Activated naive CD4-positive, alpha-beta T cell treated with anti-CD3 and anti-CD28 coated beads, Interleukin-2, amount 50 U/mL, for 72 hours (primary cell): ENCODE measurements around the gene SPTBN4. TPM values are rescaled to one million over a fixed set of nuclear protein-coding genes. Genes with fewer than 3 reads are reported as not detected.
A peak's percentile ranks its signal among the peaks of the same experiment; 100 is the strongest.

Source experiments
- ATAC-seq, 2 donors: fragments of 150-1000 bp; cut with Tn5 transposase; 2 replicates each; pipeline ENCODE4 v1.10.0; 2021; ENCODE audit warnings: mild to moderate bottlenecking in 2 of 2, moderate library complexity in 2 of 2
- DNase-seq, 2 donors: peaks; one replicate each; pipeline ENCODE4 v3.0.0; 2021 to 2022; ENCODE audit warnings: low spot score in 2 of 2
- H3K27ac Mint-ChIP-seq, 2 donors: one replicate each; pipeline ENCODE4 v1.8.0; 2022; ENCODE audit warnings: mild to moderate bottlenecking in 2 of 2, mixed read lengths in 2 of 2
- H3K36me3 Mint-ChIP-seq, 2 donors: one replicate each; pipeline ENCODE4 v1.8.0; 2022; ENCODE audit warnings: mixed read lengths in 2 of 2
- H3K9me3 Mint-ChIP-seq, 2 donors: one replicate each; pipeline ENCODE4 v1.8.0; 2022; ENCODE audit warnings: mixed read lengths in 2 of 2
- total RNA-seq, 2 donors: library from RNA; stranded (reverse); gene quantifications; one replicate each; pipeline ENCODE4 v1.2.3, GENCODE V29; 2022

SPTBN4 gene
- total RNA-seq, 2 donors from 2014 or later = 3.7 to 4.2 TPM

DNA sequence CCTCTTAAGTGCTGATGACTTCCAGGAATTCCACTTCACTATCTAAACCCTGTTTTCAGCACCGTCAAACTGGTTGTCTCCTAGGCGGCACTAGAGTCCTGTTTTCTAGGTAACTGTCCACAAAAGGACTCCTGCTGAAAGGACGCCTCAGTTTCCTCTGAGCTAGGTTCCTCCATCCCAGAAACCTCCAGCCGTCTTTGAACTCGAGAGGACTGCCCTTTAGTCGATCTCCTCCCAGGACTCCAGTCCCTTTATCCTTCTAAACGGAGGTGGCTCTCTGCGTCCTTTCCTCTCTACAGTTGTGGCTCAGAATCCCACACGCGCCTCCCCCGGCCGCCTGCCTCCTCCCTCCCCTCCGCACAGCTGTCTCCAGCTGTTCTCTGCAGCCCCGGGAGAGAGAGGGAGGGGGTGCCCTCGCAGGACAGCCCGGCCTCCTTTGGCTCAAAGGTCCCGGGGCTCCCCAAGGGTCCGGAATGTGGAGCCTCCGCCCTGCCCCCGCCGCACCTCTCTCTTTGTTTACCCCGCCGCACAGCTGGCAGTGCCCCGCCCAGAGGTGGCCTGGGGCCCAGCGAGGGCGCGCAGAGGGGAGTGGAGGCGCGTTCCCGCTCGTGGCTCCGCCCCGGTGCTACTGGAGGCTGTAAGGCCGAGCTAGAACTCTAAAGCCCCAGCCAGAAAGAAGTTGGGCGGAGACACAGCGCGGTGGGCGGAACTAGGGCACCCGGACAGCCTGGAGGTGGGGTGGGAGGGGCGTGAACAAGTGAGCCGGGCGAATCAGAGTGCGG lies 136.8 kb downstream of the SPTBN4 start:
- DNase-seq (peak; percentile 89 to 99), ATAC-seq (peak; percentile 62 to 78)
- no peaks in the 10 kb centered on the region for H3K9me3 Mint-ChIP-seq
- peak overlapping the region; percentile 55 to 94 for H3K27ac Mint-ChIP-seq
- H3K36me3 Mint-ChIP-seq = no peaks in the 10 kb centered on the region

DNA sequence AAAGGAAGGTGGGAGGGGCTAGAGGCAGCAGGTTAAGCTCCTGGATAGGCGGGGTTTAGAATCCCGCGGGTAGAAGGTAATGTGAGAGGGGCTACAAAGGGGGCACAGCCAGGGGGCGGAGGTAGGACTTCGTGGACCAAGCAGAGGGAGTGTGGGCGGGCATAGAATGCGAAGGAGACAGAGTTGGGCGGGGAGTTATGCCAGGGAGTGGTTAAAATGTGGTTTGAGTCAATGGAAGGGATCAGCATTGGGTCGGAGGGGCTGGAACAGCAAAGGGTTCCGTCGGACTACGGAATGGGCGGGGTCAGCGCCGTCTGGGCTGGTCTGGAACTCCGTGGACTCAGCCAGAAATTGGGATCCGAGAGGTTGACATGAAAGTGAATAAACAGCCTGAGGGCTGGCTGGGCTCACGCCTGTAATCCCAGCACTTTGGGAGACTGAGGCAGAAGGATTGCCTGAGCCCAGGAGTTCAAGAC lies 137.4 kb downstream of the SPTBN4 start:
- peak overlapping the region; percentile 55 to 94 for H3K27ac Mint-ChIP-seq
- no peaks in the 10 kb centered on the region for H3K36me3 Mint-ChIP-seq
- ATAC-seq (no peak), DNase-seq (no peak)
- H3K9me3 Mint-ChIP-seq = no peaks in the 10 kb centered on the region

GRCh38 chr19:40604647-40605215 lies 137.9 kb downstream of the SPTBN4 start:
- ATAC-seq (no peak), DNase-seq (no peak)
- no peaks in the 10 kb centered on the region for H3K9me3 Mint-ChIP-seq
- H3K36me3 Mint-ChIP-seq = no peaks in the 10 kb centered on the region
- H3K27ac Mint-ChIP-seq = peak overlapping the region; percentile 29 to 66

- ATAC-seq = peak; percentile 54 to 58
- Mint-ChIP-seq H3K9me3 (no peaks in the 10 kb centered on the region), H3K27ac (peak overlapping the region; percentile 40 to 66), H3K36me3 (no peaks in the 10 kb centered on the region)
- DNase-seq = peak; percentile 74 to 89
Measured at GRCh38 chr19:40605216-40605971, 138.6 kb downstream of the SPTBN4 start.

DNA sequence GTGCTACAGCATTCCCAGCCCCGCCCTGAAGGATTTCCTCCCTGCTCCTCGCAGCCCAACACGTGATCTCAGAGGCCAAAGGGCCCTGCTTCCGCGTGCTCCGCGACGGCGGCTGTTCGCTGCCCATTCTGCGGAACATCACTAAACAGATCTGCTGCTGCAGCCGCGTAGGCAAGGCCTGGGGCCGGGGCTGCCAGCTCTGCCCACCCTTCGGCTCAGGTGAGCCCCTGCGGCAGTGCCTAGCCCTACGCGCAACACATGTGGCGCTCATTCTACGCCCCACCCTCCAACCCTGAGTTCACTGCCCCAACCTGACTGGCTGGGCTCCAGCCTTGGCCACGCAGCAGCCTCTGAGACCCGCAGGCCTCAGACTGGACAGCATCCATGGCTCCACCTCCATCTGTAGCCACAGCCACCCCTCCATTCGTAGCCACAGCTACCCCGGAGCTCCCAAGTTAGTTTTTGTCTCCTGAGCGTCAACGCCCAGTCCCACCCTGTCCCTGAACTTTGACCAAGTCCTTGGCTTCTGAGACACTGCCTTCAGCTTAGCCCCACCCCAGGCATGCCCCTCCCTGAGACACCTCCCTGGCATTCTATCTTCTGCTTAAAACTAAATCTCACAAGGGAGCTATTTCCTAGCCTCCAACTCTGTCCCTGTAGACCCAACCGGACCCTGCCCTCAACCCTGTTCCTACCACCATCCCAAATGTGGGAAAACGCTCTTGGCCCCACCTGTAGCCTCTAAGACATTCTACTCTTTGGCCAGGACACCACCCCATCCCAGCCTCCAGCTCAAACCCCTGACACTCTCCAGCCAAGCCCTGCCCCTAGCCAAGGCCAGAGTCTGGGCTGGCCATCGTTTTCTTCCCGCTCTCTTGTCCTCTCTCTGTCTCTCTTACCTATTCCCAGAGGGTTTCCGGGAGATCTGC lies 140.8 kb downstream of the SPTBN4 start:
- ATAC-seq = no peak

GRCh38 chr19:40608240-40608621 lies 141.4 kb downstream of the SPTBN4 start:
- H3K9me3 Mint-ChIP-seq = no peaks in the 10 kb centered on the region
- no peak overlapping the region for H3K27ac Mint-ChIP-seq
- no peak for DNase-seq
- ATAC-seq = no peak
- H3K36me3 Mint-ChIP-seq = peaks cover 0 to 4% of the 10 kb centered on the region in 2 donors

More for the DNA sequence above, 140.8 kb downstream of the SPTBN4 start:
- Mint-ChIP-seq H3K9me3 (no peaks in the 10 kb centered on the region), H3K27ac (no peak overlapping the region), H3K36me3 (no peaks in the 10 kb centered on the region)
- no peak for DNase-seq

DNA sequence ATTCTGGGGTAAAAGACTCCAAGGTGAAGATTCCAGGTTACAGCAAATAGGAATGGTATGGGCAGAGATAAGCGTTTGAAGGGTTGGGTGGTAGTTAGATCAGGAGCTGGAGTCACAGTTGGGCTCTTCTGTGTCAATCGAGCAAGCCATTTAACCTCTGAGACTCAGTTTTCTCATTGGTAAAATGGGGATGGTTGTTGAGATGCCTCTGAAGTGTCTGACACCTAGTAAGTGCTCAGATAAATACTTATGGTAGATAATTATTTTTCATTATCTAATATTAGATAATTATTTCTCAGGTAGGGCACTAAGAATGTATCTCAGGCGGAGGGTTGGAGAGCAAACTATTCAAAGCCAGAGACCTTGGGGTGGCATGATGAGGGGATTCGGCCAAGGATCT lies 142.2 kb downstream of the SPTBN4 start:
- ATAC-seq (no peak), DNase-seq (no peak)
- Mint-ChIP-seq H3K9me3 (no peaks in the 10 kb centered on the region), H3K27ac (peak overlapping the region; percentile 89 to 94), H3K36me3 (peaks cover 0 to 6% of the 10 kb centered on the region in 2 donors)

- peak overlapping the region; percentile 89 to 94 for H3K27ac Mint-ChIP-seq
- peak; percentile 59 to 62 for ATAC-seq
- H3K9me3 Mint-ChIP-seq = no peaks in the 10 kb centered on the region
- peak; percentile 91 to 95 for DNase-seq
- peaks cover 6 to 12% of the 10 kb centered on the region in 2 donors for H3K36me3 Mint-ChIP-seq
Measured at GRCh38 chr19:40609561-40610395, 143.0 kb downstream of the SPTBN4 start.

DNA sequence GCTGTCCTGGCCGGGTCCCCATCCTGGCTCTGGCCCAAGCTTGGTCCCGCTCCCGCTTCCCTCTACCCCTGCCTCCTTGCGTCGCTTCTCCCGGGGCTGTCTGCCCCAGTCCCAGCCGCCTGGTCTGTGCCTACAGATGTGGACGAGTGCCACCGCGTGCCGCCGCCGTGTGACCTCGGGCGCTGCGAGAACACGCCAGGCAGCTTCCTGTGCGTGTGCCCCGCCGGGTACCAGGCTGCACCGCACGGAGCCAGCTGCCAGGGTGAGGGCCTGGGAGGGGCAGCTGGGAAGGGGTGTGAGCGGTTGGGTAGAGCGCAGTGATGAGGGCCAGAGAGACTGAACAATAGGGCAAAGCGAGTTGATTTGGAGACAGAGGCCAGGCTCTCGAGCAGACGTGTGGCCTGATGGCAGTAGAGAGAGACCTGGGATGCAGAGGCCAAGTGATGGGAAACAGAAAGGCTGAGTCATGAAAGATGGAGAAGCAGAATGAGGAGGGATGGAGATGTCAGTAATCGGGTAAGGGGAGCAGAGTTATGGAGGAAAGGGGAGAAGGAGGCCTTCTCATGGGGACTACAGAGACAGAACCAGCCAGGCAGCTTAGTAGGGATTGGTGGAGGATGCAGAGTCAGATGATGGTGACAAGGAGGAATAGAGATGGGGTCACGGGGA lies 143.7 kb downstream of the SPTBN4 start:
- Mint-ChIP-seq H3K27ac (peak overlapping the region; percentile 89 to 94), H3K36me3 (peaks cover 13 to 20% of the 10 kb centered on the region in 2 donors), H3K9me3 (no peaks in the 10 kb centered on the region)
- DNase-seq (no peak), ATAC-seq (peak; percentile 4 to 21)

DNA sequence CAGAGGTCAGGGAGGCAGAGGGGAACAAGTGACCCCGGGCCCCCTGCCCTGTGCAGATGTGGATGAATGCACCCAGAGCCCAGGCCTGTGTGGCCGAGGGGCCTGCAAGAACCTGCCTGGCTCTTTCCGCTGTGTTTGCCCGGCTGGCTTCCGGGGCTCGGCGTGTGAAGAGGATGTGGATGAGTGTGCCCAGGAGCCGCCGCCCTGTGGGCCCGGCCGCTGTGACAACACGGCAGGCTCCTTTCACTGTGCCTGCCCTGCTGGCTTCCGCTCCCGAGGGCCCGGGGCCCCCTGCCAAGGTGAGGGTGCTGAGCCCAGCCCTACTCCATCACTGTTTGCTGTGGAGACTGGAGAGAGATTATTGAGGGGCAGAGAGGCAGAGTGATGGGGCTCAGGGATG lies 144.3 kb downstream of the SPTBN4 start:
- Mint-ChIP-seq H3K36me3 (peaks cover 16 to 25% of the 10 kb centered on the region in 2 donors), H3K9me3 (no peaks in the 10 kb centered on the region), H3K27ac (peak overlapping the region; percentile 85 to 89)
- DNase-seq (no peak), ATAC-seq (no peak)

DNA sequence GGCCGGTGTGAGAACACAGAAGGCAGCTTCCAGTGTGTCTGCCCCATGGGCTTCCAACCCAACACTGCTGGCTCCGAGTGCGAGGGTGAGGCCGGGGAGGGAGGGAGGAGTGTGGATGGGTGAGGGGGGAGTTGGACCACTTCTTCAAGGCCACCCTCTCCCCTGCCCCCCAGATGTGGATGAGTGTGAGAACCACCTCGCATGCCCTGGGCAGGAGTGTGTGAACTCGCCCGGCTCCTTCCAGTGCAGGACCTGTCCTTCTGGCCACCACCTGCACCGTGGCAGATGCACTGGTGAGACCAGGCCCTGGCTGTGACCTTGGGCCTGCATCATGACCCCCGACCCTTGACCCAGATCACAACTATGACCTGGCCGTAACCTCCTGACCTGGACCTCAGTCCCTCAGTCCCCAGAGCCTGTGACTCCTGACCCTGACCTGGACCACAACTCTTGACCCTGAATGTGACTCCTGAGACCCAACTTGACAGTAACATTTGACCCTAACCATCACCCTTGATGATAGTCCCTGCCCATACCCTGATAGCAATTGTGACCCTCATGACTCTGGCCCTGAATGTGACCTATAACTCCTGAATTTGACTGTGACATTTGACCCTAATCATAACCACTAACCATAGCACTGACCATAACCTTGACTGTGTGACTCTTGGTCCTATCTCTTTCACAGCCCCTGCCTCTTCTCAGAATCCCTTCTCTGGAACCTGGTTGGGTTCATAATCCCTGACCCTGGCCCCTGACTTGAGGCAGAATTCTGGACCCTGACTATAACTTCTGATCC lies 145.3 kb downstream of the SPTBN4 start:
- DNase-seq (no peak), ATAC-seq (no peak)
- no peaks in the 10 kb centered on the region for H3K9me3 Mint-ChIP-seq
- peak overlapping the region in 1 of 2 donors; percentile 94 for H3K27ac Mint-ChIP-seq
- H3K36me3 Mint-ChIP-seq = peaks cover 16 to 25% of the 10 kb centered on the region in 2 donors

DNA sequence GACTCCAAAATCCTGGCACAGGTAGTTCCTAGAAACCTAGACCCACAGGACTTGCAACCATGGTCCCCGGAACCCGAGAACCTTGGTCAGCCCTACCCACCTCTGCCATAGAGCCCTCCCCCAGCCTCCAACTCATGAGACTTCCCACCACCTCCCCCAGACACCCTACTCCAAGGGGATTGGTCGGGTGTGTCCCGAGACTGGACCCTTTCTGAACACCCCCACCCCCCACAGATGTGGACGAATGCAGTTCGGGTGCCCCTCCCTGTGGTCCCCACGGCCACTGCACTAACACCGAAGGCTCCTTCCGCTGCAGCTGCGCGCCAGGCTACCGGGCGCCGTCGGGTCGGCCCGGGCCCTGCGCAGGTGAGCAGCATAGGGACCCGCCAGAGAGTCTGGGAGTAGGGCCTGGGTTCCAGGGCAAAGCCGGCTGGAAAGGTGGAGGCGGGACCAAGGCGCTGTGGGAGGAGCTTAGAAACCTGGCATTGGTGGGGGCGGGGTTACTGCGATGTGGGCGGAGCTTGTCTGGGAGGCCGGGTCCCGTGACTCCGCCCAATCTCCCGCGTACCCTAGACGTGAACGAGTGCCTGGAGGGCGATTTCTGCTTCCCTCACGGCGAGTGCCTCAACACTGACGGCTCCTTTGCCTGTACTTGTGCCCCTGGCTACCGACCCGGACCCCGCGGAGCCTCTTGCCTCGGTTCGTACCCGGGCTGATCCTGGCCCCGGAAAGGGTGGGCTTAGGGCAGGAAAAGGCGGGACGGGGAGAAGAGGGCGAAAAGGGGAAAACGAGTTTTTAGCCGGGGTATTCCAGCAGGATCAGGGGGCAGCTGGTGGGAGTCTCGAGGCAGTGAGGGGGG lies 146.3 kb downstream of the SPTBN4 start:
- H3K36me3 Mint-ChIP-seq = peaks cover 16 to 25% of the 10 kb centered on the region in 2 donors
- ATAC-seq (peak in 1 of 2 donors; percentile 4), DNase-seq (peak; percentile 80 to 92)
- H3K9me3 Mint-ChIP-seq = no peaks in the 10 kb centered on the region
- H3K27ac Mint-ChIP-seq = peak overlapping the region; percentile 94 to 99
